NCI-H82 (cell line): ENCODE measurements around the gene CAMK2A.

Experiments
- DNase-seq: peaks from one replicate; lab custom pipeline; 2025; lab: John Stamatoyannopoulos, UW

The CAMK2A gene

GRCh38 chr5:150278046-150278730 is 11.4 kb downstream of the CAMK2A start:
- peak; percentile 14 for DNase-seq

- no peak for DNase-seq
Measured at GRCh38 chr5:150277043-150277442, 12.5 kb downstream of the CAMK2A start.

- DNase-seq = no peak
Measured at GRCh38 chr5:150274811-150275210, 14.8 kb downstream of the CAMK2A start.

- DNase-seq = peak; percentile 90
Measured at GRCh38 chr5:150272531-150272930, 17.0 kb downstream of the CAMK2A start.

GRCh38 chr5:150271923-150272322 is 17.6 kb downstream of the CAMK2A start:
- no peak for DNase-seq

GRCh38 chr5:150271296-150271692 is 18.3 kb downstream of the CAMK2A start:
- no peak for DNase-seq

GRCh38 chr5:150270541-150271295 is 18.9 kb downstream of the CAMK2A start:
- peak; percentile 19 for DNase-seq

- no peak for DNase-seq
Measured at GRCh38 chr5:150266871-150267291, 22.7 kb downstream of the CAMK2A start.

GRCh38 chr5:150265870-150266383 is 23.6 kb downstream of the CAMK2A start:
- no peak for DNase-seq

GRCh38 chr5:150264667-150265603 is 24.6 kb downstream of the CAMK2A start:
- no peak for DNase-seq

GRCh38 chr5:150263801-150264621 is 25.6 kb downstream of the CAMK2A start:
- DNase-seq = peak; percentile 66

GRCh38 chr5:150263375-150263775 is 26.2 kb downstream of the CAMK2A start:
- DNase-seq = no peak

- no peak for DNase-seq
Measured at GRCh38 chr5:150262502-150262901, 27.1 kb downstream of the CAMK2A start.

- DNase-seq = no peak
Measured at GRCh38 chr5:150261231-150261630, 28.3 kb downstream of the CAMK2A start.

- no peak for DNase-seq
Measured at GRCh38 chr5:150258130-150258529, 31.4 kb downstream of the CAMK2A start.

GRCh38 chr5:150257424-150257823 is 32.1 kb downstream of the CAMK2A start:
- no peak for DNase-seq

- peak; percentile 66 for DNase-seq
Measured at GRCh38 chr5:150256410-150257064, 33.0 kb downstream of the CAMK2A start.

GRCh38 chr5:150255659-150256409 is 33.7 kb downstream of the CAMK2A start:
- DNase-seq = no peak

- peak; percentile 71 for DNase-seq
Measured at GRCh38 chr5:150254774-150255173, 34.8 kb downstream of the CAMK2A start.

GRCh38 chr5:150254363-150254762 is 35.2 kb downstream of the CAMK2A start:
- peak; percentile 71 for DNase-seq
